CD4-positive, alpha-beta T cell treated with Interleukin-4 for 1 hour (primary cell): Measurements from ENCODE around the gene TNS1.

ENCODE experiments used
- DNase-seq, 2 donors: peaks; one replicate each; pipeline ENCODE4 v3.0.0-alpha.2; 2020 to 2022

The TNS1 gene

DNA sequence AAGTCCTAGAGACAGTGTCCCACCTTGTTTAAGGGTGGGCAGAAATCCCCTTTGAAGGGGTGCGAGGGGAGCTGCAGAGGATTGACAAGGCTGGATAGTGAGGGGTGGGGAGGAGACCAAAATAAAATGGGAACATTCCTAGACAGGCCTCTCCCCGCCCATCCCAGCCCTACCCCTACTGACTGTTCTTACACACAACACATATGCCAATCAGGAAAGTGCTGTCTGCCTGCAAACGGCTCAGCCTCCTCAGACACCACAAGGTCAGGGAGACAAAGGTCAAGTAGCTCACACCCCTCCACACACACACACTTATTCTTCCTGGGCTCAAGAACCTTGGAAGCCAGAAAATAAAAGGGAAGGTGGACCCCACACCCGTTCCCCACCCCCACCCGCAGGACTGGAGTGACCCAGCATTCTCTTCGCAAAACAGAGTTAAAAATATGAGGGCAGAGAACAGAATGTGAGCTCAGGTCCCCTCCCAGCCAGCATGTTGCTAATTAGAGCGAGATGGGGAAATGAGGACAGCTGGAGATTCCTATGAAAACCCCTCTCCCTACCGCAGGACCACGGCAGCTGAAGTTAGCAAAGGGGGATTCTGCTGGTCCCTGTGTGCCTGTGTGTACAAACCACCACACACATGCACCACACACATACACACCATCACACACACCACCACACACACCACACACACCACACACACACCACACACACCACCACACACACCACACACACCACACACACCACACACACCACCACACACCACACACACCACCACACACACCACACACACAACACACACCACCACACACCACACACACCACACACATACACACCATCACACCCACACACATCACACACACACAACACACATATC lies 197.8 kb downstream of the TNS1 start:
- no peak for DNase-seq

DNA sequence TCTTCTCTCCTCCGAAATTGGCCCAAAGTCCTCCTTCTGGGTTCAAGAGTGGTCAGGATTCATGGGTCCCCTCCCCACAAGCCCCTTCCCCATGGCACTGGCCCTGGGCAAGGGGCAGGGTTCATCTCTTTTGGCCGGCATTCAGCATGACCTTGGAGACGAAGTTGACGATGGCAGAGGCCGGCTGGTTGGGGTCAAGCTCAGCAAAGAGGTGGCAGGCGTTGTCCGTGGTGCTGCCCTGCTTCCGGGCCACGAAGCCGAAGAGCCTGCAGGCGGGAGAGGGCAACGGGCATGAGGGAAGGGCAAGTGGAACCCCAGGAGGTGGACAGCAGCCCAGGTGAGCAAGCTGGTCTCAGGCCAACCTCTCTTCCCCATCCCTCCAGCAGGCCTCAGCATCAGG lies 198.5 kb downstream of the TNS1 start:
- DNase-seq, result no peak

DNA sequence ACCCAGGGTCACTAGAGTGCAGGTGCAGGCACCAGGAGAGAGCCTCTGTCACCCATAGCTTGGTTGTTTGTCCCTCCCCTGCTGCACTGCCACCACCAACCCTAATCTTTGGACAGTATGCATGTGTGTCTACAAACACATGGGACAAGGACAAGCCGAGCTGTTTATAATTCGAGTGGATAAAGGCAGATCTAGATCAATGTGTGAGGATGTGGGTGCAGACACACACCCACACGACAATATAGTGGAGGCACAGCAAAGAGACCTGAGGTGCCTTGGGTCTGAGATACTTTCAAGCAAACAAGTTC lies 199.2 kb downstream of the TNS1 start:
- DNase-seq, result no peak

GRCh38 chr2:217802876-217803652 lies 199.7 kb downstream of the TNS1 start:
- no peak for DNase-seq

DNA sequence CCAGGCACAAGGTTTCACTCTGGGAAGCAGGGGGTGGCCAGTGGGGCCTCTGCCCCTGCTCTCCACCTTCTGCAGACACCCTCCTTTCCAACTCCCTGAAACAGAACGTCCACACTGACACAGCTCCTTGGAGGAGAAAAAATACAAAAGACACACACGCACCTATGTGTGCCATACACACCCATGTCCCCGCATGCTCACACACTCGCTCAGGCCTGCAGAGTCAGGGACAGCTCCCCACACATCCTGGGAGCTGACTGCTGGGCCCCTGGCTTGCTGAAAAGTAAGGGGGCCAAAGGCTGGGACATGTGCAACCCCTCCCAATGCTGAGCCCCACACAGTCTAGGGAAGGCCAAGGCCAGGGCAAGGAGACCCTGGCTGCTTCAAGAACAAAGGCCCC lies 200.5 kb downstream of the TNS1 start:
- DNase-seq, result no peak

DNA sequence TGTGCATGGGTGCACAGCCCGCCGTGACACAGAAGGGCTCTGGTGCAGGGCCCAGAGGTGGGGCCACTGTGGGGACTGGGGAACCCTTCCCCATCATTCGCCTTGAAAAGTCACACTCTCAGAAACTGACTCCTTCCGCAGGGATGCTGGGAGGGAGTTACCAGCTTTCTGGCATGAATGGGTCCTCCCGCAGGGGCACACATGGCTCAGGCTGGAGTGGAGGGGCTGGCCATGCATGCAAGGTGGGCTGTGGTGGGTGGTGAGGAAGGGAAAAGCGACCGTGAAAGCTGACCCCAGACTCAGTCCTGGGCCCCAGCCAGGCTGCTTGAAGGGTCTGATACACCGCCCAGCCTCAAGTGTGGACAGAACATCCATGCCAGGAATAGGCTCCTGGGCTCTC lies 201.1 kb downstream of the TNS1 start:
- DNase-seq, result peak in 1 of 2 donors; percentile 4

- no peak for DNase-seq
These were observed 201.7 kb downstream of the TNS1 start for GRCh38 chr2:217801115-217801531.

- DNase-seq, result no peak
These were observed 202.2 kb downstream of the TNS1 start for GRCh38 chr2:217800433-217801114.

DNA sequence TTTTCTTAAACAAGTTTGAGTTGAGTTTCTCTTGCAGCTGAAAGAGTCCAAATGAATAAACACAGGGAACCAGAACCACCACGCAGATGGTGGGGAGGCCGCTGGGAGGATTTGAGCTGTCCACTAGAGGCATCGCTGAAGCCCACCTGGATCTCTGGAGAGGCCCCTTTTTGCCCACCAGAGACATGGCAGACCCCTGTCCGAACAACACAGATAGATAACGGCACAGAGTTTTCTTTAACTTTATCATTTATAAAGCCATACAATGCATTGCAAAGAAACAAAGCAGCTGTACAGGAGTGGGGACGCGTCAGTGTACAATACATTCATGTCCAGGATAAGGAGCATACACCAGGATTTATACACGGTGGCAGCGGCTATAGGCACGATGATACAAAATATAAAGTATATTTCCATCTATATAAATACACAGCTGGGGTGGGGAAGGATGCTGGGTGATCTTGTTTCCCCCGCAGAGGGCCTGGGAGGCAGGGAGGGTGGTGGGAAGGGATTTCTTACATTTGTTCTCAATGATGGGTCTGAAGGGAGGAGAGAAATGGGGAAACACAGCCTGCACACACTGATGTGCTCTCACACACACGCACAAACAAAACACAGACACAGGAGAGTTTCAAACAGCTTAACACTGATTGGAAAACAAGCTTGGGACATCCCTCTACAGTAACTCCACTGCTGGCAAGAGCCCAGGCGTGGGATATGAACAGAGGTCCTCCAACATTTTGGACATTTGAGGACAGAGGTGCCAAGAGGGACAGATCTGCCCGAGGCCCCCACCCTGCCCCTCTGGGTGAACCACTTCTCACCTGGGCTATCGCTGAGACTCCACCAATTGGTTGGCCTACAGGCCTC lies 203.0 kb downstream of the TNS1 start:
- DNase-seq, result peak in 1 of 2 donors; percentile 5

GRCh38 chr2:217798743-217799562 lies 203.8 kb downstream of the TNS1 start:
- peak; percentile 22 to 64 for DNase-seq

GRCh38 chr2:217798191-217798590 lies 204.6 kb downstream of the TNS1 start:
- DNase-seq, result no peak

DNA sequence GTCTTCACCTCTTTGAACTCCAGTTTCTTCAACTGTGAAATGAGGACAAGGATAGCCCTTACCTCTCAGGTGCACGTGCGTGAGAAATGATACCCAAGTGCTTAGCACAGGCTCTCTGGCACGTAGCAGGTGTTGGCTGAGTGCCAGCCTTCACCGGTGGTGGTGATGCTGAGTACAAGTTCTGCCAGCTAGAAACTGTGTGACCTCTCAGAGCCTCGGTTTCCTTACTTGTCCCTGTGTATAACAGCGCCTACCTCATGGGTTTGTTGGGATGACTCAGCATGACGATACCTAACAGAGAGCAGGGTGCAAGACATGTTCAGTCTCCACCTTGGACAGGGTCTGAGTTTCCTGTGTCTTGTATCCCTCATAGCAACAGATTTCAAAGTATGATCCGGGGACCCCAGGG lies 205.1 kb downstream of the TNS1 start:
- DNase-seq, result peak in 1 of 2 donors; percentile 9

GRCh38 chr2:217797165-217797564 lies 205.6 kb downstream of the TNS1 start:
- peak in 1 of 2 donors; percentile 4 for DNase-seq

GRCh38 chr2:217795706-217796465 lies 206.9 kb downstream of the TNS1 start:
- DNase-seq, result peak in 1 of 2 donors; percentile 4

DNA sequence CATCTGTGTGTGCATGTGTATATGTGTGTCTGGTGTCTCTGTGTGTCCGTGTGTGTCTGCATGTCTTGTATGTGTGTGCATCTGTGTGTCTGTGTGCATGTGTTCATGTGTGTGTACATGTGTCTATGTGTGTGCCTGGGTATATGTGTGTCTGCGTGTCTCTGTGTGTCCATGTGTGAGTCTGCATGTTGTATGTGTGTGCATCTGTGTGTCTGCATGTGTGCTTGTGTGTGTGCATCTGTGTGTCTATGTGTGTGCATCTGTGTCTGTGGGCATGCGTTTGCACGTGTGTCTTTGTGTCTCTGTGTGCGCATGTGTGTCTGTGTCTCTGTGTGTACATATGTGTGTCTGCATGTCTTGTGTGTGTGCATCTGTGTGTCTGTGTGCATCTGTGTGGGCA lies 207.7 kb downstream of the TNS1 start:
- no peak for DNase-seq

DNA sequence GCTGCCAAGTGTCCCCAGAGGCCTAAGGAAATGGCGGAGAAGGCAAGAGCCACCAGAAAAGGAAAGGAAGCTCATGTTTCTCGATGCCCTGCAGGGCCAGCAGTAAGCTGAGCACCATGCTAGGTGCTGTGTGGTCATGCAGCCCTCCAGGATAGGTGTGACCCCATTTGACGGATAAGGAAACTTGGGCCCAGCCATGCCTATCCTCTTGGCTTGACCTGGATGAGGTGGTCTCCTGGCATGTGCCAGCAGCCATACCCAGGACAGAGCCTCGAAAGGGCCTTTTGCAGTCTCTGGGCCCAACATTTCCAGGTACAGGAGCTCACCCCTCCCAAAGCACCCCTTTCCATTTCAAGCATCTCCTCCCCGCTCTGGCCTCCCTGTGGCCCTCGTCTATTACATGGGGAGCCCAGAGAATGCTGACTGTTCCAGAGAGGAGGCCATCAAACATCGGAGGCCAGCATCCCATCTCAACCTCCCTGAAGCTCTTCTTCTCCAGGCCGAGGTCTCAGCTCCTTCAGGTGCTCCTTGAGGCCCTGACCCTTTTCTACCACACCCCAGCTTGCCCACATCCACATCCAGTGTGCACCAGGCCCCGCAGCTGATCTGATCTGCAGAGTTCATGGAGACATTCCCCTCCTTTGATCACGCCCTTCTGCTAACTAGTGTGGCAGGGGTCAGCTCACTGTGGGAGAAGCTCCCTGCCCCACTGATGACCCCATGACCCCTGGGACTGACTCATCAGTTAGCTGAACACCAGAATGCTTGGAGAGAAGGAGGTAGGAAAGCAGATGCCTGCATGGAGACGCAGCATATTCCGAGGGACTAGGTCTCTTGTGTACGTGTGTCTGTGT lies 208.4 kb downstream of the TNS1 start:
- peak in 1 of 2 donors; percentile 8 for DNase-seq

DNA sequence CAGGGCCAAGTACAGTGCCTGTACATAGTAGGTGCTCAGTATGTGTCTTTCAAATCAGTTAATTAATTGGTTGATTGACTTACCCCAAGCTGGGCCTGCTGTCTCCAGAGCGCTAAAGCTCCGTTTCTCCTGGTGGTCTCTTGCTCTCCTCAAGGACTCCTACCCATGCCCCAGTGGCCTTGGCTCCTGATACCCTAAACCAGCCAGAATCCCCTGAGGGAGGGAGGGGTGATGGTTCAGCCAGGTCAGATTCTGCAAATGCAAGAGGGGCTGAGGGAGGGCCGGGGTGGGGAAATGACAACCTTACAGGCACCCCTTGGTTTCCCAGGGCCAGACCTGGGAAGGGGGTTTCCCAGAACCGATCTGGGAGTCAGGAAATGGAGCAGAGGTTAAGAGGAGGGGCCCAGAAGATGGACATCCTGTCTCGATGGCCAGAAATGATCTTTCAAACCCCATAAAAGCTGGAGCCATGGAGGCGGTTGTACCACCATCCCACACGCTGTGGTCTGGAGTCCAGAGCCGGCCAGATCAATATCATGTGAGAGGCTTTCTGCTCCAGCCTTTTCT lies 209.1 kb downstream of the TNS1 start:
- DNase-seq, result peak in 1 of 2 donors; percentile 6

DNA sequence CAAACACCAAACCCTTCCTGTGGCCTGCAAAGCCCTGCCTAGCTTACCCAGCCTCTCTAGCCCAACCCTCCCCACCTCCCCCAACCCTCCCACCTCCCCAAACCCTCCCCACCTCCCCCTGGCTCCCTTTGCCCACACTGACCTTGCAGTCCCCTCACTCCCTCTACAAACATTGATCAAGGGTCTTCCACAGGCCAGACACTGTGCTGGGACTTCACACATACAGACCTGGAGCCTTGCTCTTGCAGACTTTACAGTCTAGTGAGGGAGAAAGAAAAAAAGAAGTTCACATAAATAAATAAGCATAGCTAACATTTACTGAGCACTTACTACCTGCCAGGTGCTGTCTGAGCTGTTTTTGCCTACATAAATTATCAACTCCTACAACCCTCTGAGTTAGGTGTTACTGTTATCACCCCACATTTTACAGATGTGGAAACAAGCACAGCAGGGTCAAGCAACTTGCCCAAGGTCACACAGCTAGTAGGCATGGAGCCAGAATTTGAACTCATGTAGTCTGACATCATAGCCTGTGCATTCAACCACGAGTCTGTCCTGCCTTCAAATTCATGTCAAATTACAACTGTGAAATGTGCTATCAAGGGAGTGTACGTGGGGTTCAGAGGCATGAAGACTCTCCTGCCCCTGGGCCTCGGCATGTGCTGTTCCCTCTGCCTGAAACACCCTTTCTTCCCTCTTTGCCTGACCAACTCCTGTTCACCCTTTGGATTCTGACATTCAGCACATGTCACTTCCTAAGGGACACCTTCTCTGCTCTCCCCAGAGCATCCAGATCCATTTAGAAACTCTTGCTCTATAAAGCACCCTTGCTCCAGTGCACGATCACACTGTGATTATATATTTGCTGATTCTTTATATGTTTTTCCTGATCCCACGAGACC lies 209.9 kb downstream of the TNS1 start:
- no peak for DNase-seq
